Activated T-helper 1 cell treated with anti-CD3 and anti-CD28 coated beads, Interleukin-2, amount 50 U/mL, for 16 hours (primary cell): ENCODE measurements around the gene HOXD8.

Experiments
- DNase-seq, 2 donors: peaks; one replicate each; pipeline ENCODE4 v3.0.0-alpha.2; 2020; ENCODE audit warnings: low read depth in 1 of 2, low spot score in 1 of 2

Gene HOXD8

DNA sequence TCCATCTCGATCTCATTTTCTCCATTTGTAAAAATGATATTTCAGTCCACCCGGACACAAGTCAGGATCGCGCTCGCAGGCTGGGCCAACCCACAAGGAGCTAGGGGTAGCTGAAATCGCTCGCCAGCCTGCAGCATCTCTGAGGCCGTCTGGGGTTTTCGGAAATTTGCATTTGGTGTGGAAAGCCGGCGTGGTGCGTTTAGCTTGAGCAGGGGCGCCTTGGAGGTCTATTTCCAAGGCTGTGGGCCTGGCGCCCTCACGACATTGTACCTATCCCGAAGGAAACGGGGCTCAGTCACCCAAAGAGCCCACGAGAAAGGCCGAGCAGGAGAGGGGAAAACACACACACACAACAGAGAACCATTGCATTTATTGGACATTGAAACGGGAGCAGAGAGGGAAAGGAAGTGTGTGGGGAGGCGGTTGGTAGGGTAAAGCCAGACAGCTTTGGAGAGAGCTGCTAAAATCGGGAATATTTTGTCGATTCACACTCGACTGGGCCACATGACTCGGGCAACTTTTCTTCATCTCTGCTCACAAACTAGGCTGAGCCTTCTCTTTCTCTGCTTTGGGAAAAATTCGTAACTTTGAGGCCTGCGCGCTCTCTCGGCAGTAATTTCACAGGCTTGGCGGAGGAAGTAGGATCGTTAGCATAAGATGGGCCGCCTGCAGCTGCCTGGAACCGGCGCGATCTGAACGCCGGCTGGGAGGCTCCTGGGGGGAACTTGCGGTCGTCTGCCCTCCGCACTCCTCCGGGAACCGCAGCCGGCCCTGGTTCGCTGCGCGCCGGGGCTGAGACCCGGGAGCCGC is 1.1 kb upstream of the HOXD8 start:
- no peak for DNase-seq

DNA sequence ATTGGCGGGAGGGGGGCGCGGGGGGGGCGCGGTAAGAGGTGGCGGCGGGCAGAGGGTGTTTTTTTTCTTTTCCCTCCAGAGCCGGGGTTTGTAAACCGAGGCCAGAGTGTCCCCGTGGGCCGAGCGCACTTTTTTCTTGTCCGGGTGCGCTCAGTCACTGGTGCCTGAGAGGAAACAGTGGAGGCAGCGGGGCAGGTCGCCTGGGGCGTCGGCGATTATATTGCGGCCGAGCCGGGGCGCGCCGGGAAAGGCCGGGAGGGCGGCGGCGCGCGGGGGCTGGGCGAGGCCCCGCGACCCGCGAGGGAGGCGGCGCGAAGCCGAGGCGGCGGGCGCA is 275 bp downstream of the HOXD8 start:
- no peak for DNase-seq

DNA sequence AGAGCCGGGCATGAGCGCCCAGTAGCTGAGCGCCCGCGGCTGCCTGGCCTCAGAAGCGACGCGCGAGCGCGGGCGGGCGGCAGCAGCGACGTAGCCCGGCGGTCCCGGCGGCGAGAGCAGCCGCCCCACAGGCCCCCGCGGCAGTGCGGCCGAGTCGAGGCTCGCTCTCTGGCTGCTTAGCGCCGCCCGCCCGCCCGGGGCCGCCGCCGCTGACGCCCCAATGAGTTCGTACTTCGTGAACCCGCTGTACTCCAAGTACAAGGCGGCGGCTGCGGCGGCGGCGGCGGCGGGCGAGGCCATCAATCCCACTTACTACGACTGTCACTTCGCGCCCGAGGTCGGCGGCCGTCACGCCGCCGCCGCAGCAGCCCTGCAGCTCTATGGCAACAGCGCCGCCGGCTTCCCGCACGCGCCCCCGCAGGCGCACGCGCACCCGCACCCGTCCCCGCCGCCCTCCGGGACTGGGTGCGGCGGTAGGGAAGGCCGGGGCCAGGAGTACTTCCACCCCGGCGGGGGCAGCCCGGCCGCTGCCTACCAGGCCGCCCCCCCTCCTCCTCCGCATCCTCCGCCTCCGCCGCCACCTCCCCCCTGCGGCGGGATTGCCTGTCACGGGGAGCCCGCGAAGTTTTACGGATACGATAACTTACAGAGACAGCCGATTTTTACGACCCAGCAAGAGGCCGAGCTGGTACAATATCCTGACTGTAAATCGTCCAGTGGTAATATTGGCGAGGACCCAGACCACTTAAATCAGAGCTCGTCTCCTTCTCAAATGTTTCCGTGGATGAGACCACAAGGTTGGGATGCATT is 847 bp downstream of the HOXD8 start:
- no peak for DNase-seq

DNA sequence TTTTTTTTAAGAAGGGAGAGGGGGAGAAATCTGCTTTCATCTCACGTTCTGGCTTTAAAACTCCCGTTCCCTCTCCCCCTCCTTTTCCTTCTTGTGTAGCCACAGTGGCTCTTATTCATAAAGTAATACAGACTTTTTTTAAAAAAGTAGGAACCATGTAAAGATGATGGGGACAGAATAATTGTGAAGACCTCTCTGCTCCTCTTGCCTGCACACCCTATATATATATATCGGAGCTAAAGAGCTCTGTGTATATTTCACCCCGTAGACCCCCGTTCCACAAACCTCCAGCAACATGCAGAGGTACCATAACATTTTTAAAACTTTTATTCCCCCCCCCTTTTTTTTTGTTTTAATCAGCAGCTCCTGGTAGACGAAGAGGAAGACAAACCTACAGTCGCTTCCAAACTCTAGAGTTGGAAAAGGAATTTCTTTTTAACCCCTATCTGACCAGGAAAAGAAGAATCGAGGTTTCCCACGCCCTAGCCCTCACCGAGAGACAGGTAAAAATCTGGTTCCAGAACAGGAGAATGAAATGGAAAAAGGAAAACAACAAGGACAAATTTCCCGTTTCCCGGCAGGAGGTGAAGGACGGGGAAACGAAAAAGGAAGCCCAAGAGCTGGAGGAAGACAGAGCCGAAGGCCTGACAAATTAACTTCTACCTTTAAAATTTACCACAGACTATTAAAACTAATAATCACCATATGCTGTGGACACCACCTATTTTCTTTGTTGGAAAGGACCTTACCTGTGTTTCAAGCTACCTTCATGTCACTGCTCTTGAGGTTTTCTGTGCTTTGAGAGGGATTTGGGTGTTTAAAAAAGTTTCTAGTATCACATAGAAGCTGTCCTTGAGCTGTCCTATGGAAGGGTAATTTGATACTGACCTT is 1.7 kb downstream of the HOXD8 start:
- no peak for DNase-seq

DNA sequence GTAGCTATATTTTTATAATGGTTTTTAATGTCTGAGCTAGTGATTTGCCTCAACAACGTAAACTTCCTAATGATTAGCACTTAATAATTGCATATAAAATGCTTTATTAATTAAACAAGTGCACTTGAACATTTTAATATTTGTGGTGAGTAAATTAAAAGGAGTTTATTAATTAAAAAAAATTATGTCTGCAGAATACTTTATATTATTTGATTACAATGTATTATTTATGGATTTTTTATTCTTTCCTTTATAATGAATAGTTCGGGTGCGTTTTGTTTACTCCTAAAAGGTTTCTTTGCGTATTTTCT is 2.3 kb downstream of the HOXD8 start:
- DNase-seq = no peak

DNA sequence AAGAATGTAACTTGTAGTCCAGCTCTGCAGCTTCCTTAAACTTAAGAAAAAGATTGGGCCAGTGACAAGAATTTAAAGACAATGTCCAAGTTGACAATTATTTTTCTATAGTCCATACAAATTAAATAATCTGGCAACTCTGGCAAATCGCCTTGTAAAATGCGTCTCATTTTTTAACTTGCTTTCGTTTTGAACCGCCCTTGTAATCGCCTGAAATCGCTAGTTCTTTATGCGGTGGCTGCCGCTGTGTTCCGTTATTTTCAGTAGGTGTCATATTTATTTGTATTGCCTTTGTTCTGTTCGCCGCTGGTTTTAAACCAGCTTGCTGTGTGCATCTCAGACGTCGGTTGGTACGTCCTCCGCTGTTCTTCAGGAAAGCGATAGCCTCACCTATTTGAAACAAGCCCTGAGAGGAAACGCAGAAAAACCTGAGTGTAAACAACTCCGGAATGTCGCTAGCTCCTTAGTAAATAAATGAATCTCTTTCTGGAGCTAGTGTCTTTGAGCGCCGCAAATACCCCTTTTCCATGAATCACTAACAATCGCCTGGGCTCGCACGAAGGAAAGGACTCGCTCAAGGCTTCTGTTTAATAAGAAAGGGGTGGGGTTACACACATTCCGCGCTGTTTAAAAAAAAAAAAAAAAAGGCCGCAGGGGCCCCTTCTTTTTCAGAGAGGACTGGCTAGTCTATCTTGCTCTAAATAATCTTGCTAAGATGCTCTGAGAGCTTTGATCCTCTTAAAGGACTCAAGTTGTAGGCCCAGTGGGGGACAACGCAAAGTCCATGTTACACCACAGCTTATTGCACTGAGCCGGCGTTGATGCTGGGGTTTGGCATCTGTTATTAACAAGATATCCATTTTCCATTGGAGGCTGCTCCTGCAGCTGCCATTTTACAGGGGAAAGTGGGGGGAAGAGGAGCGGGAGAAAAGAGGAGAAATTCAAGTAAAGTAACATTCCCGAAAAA is 3.0 kb downstream of the HOXD8 start:
- DNase-seq = no peak

DNA sequence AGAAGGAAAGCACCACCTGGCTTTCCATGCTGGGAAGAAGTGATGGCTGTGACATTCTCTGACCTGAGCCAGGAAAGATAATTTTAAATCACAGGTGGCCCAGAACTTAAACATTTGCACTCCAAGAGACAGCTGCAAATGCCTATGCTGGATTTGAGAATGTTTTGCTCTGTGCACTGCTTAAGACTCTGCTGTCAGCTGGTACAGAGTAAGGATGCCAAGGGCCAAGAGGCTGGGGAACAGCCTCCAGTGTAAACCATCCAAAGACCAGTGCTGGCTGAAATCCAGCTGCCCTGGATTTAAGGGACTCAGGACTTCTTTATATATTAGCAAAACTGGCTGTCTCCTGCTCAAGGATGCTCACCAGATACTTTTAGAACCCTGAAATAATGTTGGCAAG is 3.9 kb downstream of the HOXD8 start:
- no peak for DNase-seq

- DNase-seq = no peak
Measured at GRCh38 chr2:176134035-176134434, 4.5 kb downstream of the HOXD8 start.

DNA sequence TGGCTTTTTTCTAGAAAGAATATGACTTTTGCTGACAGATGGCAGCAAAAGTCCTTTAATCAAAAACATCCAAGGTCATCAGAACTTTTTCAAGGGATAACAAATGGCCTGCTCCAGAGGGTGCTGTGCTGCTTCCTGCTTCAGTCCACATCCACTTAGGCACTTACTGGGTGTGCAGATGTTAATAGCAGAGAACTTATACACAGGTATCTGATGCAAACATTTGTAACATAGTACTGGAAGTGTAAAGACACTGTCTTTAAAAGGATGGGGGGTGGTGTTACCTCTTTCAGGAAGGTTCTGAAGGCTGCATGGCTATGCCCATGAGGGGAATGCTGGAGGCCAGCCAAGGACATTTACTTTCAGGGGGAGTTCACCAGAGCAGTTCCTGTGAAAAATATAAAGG is 5.5 kb downstream of the HOXD8 start:
- DNase-seq = no peak

- DNase-seq = no peak
Measured at GRCh38 chr2:176136374-176137251, 7.1 kb downstream of the HOXD8 start.

DNA sequence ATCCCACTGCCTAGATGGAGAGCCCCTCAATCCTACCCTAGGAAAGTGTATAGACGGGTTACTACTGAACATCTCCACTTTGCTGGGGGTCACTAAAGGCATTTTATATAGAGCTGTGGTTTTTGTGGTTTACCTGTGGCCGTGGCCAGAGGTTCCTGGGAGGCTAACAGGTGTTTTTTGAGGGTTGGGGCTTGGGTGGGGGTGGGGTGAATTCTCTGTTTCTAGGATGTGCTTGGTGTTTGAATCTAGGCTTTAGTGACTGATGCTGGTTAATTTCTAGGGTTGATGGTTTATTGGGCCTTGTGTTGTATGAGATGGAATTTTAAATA is 7.7 kb downstream of the HOXD8 start:
- DNase-seq = no peak

DNA sequence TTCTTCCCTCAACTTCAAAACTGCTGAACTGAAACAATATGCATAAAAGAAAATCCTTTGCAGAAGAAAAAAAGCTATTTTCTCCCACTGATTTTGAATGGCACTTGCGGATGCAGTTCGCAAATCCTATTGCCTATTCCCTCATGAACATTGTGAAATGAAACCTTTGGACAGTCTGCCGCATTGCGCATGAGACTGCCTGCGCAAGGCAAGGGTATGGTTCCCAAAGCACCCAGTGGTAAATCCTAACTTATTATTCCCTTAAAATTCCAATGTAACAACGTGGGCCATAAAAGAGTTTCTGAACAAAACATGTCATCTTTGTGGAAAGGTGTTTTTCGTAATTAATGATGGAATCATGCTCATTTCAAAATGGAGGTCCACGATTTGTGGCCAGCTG is 8.4 kb downstream of the HOXD8 start:
- no peak for DNase-seq

GRCh38 chr2:176138526-176138922 is 9.0 kb downstream of the HOXD8 start:
- DNase-seq = no peak

DNA sequence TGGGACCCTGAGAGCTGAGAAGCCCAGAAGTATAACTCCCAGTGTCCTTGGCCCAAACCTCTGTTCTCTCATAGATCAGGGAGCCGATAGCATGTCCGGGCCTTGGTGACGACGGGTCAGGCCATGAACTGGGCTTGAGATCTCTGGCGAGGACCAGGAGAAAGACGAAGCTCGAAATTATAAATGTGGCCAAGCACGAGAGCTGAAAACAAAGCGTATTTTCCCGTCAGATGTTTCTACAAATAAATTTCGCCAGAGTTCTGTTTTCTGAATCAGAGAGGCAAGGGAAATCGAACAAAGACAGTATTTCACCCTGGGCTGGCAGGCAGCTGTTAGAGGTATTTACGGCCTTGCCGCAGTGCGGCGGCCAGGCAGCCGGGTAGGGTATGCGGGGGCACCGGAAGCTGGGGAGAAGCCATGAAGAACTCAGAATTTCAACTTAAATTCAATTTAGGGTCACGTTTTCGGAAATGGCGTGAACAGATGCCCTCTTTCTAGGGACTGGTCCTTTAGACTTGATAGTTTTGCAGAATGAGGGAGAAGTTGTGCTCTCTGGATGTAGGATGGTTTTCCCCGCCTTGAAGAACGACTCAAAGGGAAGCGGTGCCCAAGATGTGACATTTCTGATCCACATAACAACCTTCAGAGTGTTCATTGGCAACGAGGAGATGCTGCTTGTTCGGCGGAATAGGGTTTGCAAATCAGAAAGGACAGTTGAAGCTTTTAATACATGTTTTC is 9.6 kb downstream of the HOXD8 start:
- no peak for DNase-seq

DNA sequence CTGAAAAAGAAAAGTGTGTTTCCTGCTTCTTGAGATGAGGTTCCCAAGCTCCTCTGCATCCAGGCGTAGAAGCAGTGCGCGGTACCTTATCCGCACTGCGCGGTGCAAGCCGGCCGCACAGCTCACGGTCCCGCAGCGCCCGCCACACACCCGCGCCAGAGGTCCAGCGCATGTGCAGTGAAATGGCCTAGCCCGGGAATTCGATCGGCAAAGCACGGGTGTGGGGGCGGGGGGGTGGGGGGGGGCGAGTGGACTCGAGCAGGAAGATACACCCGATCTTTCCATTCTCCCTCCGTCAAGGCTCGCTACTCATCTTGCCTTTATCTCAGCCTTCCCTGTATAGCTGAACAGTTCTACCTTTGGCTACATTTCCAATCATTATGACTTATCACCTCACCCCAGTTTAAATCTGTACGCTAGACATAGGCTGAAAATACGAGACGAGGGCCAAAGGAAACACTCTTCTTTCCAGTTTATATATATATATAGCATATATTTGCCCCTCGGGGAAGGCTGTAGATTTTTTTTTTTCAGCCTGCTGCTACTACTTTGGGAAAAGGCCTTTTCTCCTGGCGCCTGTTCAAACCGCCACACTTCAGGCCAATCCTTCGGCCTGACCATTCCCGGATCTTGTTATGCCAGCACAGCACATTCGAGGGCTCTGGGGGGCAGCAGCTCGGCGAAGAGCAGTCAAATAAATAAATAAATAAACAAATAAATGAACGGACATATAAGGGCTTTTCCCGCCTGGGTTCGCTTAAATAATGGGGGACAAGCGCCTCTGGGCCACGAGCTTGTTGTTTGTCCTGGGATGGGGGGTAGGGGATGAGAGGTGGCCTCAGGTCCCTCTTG is 10.4 kb downstream of the HOXD8 start:
- DNase-seq = no peak

DNA sequence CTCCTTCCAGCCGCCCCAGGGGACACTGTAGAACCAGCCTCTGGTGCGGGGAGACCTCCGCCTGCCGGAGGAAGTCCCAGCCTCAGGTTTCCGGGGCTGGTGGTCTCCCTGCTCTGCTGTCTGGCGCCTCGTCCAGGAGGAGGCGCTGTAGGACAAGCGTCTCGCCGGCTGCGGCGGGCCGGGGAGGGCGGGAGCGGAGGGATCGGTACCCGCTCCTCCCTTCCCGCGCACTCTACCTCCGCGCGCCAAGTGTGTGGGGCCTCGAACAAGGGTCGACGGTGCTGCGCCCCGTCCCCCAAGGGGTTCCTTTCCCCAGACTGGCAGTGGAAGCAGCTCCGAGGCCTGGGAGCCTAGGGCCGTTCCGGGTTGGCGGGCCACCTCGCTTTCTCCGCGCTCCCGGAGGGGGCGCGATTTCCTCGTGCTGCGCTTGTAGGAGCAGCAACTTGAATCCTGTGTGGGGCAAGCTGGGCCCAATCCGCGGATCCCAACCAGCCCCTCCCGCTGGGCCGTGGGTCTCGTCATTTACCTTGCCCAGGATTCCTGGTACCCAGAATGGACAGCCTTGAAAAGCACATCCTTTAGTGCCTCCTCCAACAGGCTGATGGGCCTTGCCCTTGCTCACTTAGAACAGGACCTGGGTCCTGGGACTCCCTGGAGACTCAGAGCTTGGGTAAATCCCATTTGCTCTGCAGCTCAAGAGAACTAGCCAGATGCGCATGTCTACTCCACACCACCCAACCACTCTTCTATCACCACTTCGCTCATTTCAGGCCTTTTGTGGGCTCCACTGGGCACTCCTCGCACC is 11.2 kb downstream of the HOXD8 start:
- no peak for DNase-seq

DNA sequence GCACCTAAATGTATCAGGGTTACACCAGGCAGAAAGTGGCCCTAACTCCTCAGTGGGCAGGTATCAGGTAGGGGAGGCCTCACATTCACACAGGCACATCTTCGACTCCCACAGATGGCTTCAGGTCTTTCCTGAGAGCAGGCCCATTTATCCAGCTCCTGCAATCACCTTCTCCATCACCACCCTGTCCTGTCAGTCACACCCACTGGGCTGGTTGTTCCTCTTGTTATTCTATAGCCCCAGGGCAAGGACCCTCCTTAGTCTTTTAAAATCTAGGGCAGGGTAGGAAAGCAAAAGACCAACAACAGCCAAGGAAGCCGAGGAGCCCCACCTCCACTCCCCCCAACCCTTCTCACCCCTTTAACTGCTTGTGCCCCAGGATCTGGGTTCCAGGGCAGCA is 12.8 kb downstream of the HOXD8 start:
- DNase-seq = no peak
